Measurements from ENCODE around the gene EPOP. TPM values are rescaled to one million over a fixed set of nuclear protein-coding genes. Genes with fewer than 3 reads are reported as not detected.

Gene EPOP
- total RNA-seq, 1 experiment from 2014 or later: 12.3 TPM

DNA sequence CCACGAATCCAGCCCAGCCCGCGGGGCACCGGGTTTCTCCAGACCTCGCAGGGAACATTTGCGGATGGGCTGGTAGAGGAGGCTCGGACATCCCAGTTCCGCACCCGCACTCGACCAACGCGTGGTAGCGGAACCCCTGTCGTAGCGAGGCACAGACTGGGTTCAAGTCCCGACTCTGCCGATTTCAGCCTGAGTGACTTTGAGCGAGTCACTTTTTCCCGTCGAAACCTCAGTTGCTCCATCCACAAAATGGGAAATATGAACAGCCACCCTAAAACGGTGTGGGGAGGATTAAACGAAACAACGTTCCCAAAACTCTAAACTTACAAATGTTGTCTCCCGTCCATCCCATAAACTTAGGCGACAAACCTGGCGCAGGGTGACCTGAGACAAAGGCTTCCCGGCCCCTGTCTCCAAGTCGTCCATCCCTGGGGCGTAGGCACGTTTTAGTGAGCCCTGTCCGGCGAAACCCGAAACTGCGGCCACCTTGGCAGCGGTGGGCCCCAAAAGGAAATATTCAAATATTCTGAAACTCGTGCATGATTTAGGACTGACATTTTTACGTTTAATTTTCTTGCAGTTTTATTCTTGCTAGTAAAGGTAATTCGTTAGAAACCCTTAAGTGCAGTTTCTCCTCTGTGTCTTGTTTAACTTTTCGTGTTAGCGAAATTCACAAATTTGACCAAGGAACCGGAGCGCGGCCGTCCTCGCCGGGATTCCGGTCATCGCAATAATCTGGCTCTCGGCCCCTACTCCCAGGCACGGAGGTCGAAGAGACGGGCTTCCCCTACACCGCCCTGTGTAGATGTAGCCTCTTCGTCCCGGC lies 28.4 kb upstream of the EPOP start:
- POLR2A ChIA-PET: interaction anchor here (4.2 kb wide), 1 partner anchor 13 kb away, joined by 15 read pairs; no protein-coding TSS in a partner anchor

DNA sequence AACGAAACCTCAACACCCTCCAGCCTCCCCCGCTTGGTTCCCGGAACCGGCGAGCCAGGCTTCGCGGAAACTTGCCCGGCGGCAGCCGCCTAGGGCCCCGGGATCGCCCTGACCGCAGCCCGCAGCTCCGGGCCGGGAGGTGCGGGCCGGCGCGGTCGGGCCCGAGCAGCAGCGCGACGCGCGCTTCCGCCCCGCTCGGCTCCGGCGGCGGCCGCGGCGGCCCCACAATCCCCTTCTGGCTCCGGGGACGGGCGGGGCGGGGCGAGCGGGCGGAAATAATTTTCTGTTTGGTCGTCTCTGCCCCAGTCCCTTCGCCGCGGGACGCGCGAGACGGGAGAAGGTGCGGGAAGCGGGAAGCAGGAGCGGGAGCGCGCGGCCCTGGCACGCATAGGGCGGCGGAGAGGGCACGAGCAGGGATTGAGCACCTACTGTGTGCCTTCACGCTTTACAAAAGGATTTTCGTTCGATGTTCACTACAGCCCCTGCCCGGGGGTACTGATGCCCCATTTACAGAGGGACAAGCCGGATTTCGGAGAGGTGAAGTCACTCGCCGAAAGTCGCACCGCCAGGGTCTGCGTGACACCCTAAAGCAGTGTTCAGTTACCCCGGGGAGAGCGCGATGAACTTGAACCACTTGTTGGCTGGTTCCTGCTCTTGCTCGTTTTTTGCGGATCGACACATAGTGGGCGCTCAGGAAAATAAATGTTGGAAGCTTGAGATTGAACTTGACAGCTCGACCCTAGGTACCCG lies 27.6 kb upstream of the EPOP start:
- ChIA-PET CTCF (interaction anchor here (0.6 to 1.6 kb wide), 6 partner anchors 26 to 193 kb away, joined by 3 to 9 read pairs (median 3); no protein-coding TSS in a partner anchor), POLR2A (interaction anchor here (0.6 to 0.9 kb wide), 2 partner anchors 17 to 58 kb away, joined by 3 to 6 read pairs; no protein-coding TSS in a partner anchor)
- H3K36me3 Mint-ChIP-seq: no peaks in the 10 kb centered on the region
- H3K4me1 Mint-ChIP-seq: peaks cover 48% of the 10 kb centered on the region
- peaks cover 91% of the 10 kb centered on the region for H3K27me3 Mint-ChIP-seq (ENCODE audit: low read depth)
- peak overlapping the region; percentile 88 for H3K4me3 Mint-ChIP-seq
- no peak overlapping the region for H3K27ac Mint-ChIP-seq
- ATAC-seq: peak; percentile 31
- peak; percentile 81 for DNase-seq (ENCODE audit: low spot score)
- no peaks in the 10 kb centered on the region for H3K9me3 Mint-ChIP-seq
- TF ChIP-seq ZNF671 (CRISPR knock-in tag; IDR thresholded peaks at IDR 0.05): no peak
- TF ChIP-seq, protein P1, sequence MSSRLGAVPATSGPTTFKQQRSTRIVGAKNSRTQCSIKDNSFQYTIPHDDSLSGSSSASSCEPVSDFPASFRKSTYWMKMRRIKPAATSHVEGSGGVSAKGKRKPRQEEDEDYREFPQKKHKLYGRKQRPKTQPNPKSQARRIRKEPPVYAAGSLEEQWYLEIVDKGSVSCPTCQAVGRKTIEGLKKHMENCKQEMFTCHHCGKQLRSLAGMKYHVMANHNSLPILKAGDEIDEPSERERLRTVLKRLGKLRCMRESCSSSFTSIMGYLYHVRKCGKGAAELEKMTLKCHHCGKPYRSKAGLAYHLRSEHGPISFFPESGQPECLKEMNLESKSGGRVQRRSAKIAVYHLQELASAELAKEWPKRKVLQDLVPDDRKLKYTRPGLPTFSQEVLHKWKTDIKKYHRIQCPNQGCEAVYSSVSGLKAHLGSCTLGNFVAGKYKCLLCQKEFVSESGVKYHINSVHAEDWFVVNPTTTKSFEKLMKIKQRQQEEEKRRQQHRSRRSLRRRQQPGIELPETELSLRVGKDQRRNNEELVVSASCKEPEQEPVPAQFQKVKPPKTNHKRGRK (CRISPR knock-in tag; IDR thresholded peaks at IDR 0.05; ENCODE audit: borderline replicate concordance): no peak
- TF ChIP-seq, protein P2, sequence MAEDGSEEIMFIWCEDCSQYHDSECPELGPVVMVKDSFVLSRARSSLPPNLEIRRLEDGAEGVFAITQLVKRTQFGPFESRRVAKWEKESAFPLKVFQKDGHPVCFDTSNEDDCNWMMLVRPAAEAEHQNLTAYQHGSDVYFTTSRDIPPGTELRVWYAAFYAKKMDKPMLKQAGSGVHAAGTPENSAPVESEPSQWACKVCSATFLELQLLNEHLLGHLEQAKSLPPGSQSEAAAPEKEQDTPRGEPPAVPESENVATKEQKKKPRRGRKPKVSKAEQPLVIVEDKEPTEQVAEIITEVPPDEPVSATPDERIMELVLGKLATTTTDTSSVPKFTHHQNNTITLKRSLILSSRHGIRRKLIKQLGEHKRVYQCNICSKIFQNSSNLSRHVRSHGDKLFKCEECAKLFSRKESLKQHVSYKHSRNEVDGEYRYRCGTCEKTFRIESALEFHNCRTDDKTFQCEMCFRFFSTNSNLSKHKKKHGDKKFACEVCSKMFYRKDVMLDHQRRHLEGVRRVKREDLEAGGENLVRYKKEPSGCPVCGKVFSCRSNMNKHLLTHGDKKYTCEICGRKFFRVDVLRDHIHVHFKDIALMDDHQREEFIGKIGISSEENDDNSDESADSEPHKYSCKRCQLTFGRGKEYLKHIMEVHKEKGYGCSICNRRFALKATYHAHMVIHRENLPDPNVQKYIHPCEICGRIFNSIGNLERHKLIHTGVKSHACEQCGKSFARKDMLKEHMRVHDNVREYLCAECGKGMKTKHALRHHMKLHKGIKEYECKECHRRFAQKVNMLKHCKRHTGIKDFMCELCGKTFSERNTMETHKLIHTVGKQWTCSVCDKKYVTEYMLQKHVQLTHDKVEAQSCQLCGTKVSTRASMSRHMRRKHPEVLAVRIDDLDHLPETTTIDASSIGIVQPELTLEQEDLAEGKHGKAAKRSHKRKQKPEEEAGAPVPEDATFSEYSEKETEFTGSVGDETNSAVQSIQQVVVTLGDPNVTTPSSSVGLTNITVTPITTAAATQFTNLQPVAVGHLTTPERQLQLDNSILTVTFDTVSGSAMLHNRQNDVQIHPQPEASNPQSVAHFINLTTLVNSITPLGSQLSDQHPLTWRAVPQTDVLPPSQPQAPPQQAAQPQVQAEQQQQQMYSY (CRISPR knock-in tag; IDR thresholded peaks at IDR 0.05): no peak
- TF ChIP-seq SMAD3 (CRISPR knock-in tag; IDR thresholded peaks at IDR 0.05; ENCODE audit: borderline replicate concordance): no peak
- no peak for TF ChIP-seq NR2C2 (CRISPR knock-in tag; IDR thresholded peaks at IDR 0.05)
- TF ChIP-seq, protein P3, sequence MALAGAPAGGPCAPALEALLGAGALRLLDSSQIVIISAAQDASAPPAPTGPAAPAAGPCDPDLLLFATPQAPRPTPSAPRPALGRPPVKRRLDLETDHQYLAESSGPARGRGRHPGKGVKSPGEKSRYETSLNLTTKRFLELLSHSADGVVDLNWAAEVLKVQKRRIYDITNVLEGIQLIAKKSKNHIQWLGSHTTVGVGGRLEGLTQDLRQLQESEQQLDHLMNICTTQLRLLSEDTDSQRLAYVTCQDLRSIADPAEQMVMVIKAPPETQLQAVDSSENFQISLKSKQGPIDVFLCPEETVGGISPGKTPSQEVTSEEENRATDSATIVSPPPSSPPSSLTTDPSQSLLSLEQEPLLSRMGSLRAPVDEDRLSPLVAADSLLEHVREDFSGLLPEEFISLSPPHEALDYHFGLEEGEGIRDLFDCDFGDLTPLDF (CRISPR knock-in tag; IDR thresholded peaks at IDR 0.05): no peak
- no peak for TF ChIP-seq ZNF263 (CRISPR knock-in tag; IDR thresholded peaks at IDR 0.05; ENCODE audit: low read depth)
- no peak for TF ChIP-seq NFE2L1 (CRISPR knock-in tag; IDR thresholded peaks at IDR 0.05)
- no peak for TF ChIP-seq SOX15 (CRISPR knock-in tag; IDR thresholded peaks at IDR 0.05)
- TF ChIP-seq, protein P4, sequence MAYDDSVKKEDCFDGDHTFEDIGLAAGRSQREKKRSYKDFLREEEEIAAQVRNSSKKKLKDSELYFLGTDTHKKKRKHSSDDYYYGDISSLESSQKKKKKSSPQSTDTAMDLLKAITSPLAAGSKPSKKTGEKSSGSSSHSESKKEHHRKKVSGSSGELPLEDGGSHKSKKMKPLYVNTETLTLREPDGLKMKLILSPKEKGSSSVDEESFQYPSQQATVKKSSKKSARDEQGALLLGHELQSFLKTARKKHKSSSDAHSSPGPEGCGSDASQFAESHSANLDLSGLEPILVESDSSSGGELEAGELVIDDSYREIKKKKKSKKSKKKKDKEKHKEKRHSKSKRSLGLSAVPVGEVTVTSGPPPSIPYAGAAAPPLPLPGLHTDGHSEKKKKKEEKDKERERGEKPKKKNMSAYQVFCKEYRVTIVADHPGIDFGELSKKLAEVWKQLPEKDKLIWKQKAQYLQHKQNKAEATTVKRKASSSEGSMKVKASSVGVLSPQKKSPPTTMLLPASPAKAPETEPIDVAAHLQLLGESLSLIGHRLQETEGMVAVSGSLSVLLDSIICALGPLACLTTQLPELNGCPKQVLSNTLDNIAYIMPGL (CRISPR knock-in tag; IDR thresholded peaks at IDR 0.05): peak; percentile 42; the same call in 1 of the 2 replicates
- no peak for TF ChIP-seq TCF7 (CRISPR knock-in tag; IDR thresholded peaks at IDR 0.05; ENCODE audit: low read depth)
- TF ChIP-seq GRHL2 (CRISPR knock-in tag; IDR thresholded peaks at IDR 0.05; ENCODE audit: insufficient replicate concordance, severe bottlenecking): no peak
- peak; percentile 45 for TF ChIP-seq GABPB1 (CRISPR knock-in tag; IDR thresholded peaks at IDR 0.05)
- TF ChIP-seq RELA (CRISPR knock-in tag; IDR thresholded peaks at IDR 0.05; ENCODE audit: borderline replicate concordance): no peak
- TF ChIP-seq CREM (CRISPR knock-in tag; IDR thresholded peaks at IDR 0.05): no peak

More for the DNA sequence above, 28.4 kb upstream of the EPOP start:
- H3K9me3 Mint-ChIP-seq: no peaks in the 10 kb centered on the region
- 0 out of 2 replicates have a peak, but pooled peaks cover 3% of the 10 kb centered on the region for H3K36me3 Mint-ChIP-seq
- no peak for DNase-seq (ENCODE audit: low spot score)
- peaks cover 56% of the 10 kb centered on the region for H3K4me1 Mint-ChIP-seq
- peak overlapping the region; percentile 86 for H3K27ac Mint-ChIP-seq
- no peak for ATAC-seq
- CTCF ChIA-PET: interaction anchor here (1.2 to 1.6 kb wide), 2 partner anchors 26 to 194 kb away, joined by 3 to 4 read pairs; no protein-coding TSS in a partner anchor
- TF ChIP-seq TCF7 (CRISPR knock-in tag; IDR thresholded peaks at IDR 0.05; ENCODE audit: low read depth) (no peak), ELF4 (CRISPR knock-in tag; IDR thresholded peaks at IDR 0.05; ENCODE audit: low read depth) (no peak), NR1H2 (CRISPR knock-in tag; IDR thresholded peaks at IDR 0.05) (no peak), FOXP1 (CRISPR knock-in tag; IDR thresholded peaks at IDR 0.05; ENCODE audit: borderline replicate concordance) (0 out of 2 replicates have a peak, but pooled peaks have one; percentile 1)
- TF ChIP-seq, protein P5, sequence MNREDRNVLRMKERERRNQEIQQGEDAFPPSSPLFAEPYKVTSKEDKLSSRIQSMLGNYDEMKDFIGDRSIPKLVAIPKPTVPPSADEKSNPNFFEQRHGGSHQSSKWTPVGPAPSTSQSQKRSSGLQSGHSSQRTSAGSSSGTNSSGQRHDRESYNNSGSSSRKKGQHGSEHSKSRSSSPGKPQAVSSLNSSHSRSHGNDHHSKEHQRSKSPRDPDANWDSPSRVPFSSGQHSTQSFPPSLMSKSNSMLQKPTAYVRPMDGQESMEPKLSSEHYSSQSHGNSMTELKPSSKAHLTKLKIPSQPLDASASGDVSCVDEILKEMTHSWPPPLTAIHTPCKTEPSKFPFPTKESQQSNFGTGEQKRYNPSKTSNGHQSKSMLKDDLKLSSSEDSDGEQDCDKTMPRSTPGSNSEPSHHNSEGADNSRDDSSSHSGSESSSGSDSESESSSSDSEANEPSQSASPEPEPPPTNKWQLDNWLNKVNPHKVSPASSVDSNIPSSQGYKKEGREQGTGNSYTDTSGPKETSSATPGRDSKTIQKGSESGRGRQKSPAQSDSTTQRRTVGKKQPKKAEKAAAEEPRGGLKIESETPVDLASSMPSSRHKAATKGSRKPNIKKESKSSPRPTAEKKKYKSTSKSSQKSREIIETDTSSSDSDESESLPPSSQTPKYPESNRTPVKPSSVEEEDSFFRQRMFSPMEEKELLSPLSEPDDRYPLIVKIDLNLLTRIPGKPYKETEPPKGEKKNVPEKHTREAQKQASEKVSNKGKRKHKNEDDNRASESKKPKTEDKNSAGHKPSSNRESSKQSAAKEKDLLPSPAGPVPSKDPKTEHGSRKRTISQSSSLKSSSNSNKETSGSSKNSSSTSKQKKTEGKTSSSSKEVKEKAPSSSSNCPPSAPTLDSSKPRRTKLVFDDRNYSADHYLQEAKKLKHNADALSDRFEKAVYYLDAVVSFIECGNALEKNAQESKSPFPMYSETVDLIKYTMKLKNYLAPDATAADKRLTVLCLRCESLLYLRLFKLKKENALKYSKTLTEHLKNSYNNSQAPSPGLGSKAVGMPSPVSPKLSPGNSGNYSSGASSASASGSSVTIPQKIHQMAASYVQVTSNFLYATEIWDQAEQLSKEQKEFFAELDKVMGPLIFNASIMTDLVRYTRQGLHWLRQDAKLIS (CRISPR knock-in tag; IDR thresholded peaks at IDR 0.05; ENCODE audit: borderline replicate concordance): no peak
- H3K4me3 Mint-ChIP-seq: peak overlapping the region; percentile 88
- peaks cover 91% of the 10 kb centered on the region for H3K27me3 Mint-ChIP-seq (ENCODE audit: low read depth)
